Measurements from ENCODE around the gene HUS1. TPM values are rescaled to one million over a fixed set of nuclear protein-coding genes. Genes with fewer than 3 reads are reported as not detected.

The HUS1 gene
- 10 to 100 TPM; 24.3 to 29.3 TPM for total RNA-seq

GRCh38 chr7:47979145-47979831 is at the start of gene HUS1:
Gene HUS1, minus strand, starts transcription at chr7:47979615. Its CDS starts 96 bp downstream, at chr7:47979519.

GRCh38 chr7:48028938-48029337 is 49.5 kb upstream of the HUS1 start, which contains the start of gene SUN3:
Gene SUN3, minus strand, starts transcription at chr7:48029107. Its CDS starts 169 bp downstream, at chr7:48028938.

GRCh38 chr7:47948141-47948790 is 31.1 kb downstream of the HUS1 start, which contains the start of gene PKD1L1:
Gene PKD1L1, minus strand, starts transcription at chr7:47948466. Its CDS starts 26 bp downstream, at chr7:47948440.

Other genes with a start within 250 kb of the HUS1 start
- gene PKD1L1, start 31.1 kb downstream of the HUS1 start, total RNA-seq, result under 1 TPM; under 0.01 TPM
- gene SUN3, start 49.5 kb upstream of the HUS1 start, total RNA-seq, result under 1 TPM in 1 of 2 donors, not detected in 1; 0.67 TPM
- under 1 TPM; 0.33 to 0.34 TPM for gene C7orf57, start 55.9 kb upstream of the HUS1 start, total RNA-seq
- gene UPP1, start 109.7 kb upstream of the HUS1 start, total RNA-seq, result 100 to 1,000 TPM; 100 to 230 TPM
- under 1 TPM; 0.34 to 1.00 TPM for gene ABCA13, start 191.8 kb upstream of the HUS1 start, total RNA-seq